Activated CD8-positive, alpha-beta T cell treated with anti-CD3 and anti-CD28 coated beads, Interleukin-2, amount 10 ng/mL, durations not matched to agents 7 days and 5 days (primary cell): Measurements from ENCODE around the gene MEGF6. TPM values are rescaled to one million over a fixed set of nuclear protein-coding genes. Genes with fewer than 3 reads are reported as not detected.

Source experiments
- ATAC-seq: fragments of 150-1000 bp; cut with Tn5 transposase; one replicate; pipeline ENCODE4 v1.10.0; 2021; ENCODE audit warnings: moderate library complexity
- CTCF ChIA-PET: fragments of 350-600 bp; sonication (Branson Sonifier 250); formaldehyde crosslinking; loops from one replicate; lab custom pipeline; 2021; ENCODE audit warnings: antibody characterized with exemption; lab: Charles Lee
- POLR2A ChIA-PET: fragments of 350-600 bp; sonication (Branson Sonifier 250); formaldehyde crosslinking; loops from one replicate; lab custom pipeline; 2021; ENCODE audit warnings: antibody characterized with exemption; lab: Charles Lee
- DNase-seq: peaks from one replicate; pipeline ENCODE4 v3.0.0-alpha.2; 2020
- H3K27ac Mint-ChIP-seq: one replicate; pipeline ENCODE4 v1.8.0; 2021; ENCODE audit warnings: mild to moderate bottlenecking, mixed read lengths
- H3K27me3 Mint-ChIP-seq: one replicate; pipeline ENCODE4 v1.8.0; 2021; ENCODE audit warnings: low read depth, mixed read lengths
- H3K36me3 Mint-ChIP-seq: one replicate; pipeline ENCODE4 v1.8.0; 2021; ENCODE audit warnings: low read depth, mixed read lengths
- H3K4me1 Mint-ChIP-seq: one replicate; pipeline ENCODE4 v1.8.0; 2021; ENCODE audit warnings: low read depth, mixed read lengths
- H3K4me3 Mint-ChIP-seq: one replicate; pipeline ENCODE4 v1.8.0; 2021; ENCODE audit warnings: mild to moderate bottlenecking, mixed read lengths
- H3K9me3 Mint-ChIP-seq: one replicate; pipeline ENCODE4 v1.8.0; 2022; ENCODE audit warnings: mixed read lengths; ENCODE audit not compliant: insufficient read depth
- total RNA-seq, 2 experiments: library from RNA; stranded (reverse); gene quantifications; one replicate each; pipeline ENCODE4 v1.2.3, GENCODE V29; 2021

Gene MEGF6
- 1 to 10 TPM; 7.1 to 8.3 TPM for total RNA-seq

DNA sequence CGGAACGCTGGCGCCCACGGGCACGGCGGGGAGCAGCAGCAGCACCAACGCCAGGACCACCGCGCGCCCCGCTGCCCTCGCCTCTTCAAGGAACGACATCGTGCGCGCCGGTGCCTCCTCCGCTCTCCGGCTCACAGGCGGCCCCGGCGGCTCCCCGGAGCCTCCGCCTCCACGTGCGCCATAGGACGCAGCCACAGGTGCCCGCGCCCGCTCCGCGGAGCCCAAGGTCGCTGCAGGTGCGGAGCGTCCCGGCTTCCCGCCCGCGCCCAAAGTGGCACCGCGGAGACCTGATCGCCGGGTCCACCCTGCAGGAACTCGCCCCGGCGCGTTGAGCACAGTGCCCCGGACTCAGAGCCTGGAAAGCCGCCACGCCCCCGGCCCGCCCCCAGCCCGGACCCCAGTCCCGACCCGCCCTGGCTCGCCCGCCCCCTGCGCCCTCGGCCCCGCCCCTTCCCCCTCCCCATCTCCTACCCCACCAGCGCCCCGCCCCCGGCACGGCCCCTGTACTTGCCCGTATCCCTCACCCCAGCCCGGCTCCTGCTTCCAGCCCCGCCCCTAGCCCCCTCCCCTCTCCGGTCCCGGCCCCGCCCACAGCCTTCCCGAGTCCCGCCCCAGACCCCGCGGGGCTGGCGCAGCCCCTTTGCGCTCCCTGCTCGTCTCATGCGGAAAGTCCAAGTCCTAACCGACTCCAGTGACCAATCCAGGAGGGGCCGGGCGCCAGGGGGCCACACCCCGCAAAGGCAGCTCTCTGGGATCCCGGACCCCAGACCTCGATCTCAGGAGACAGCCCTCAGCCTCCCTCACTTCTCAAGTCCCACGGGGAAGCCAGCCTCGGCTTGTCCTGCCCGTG, at the start of gene MEGF6:
Gene MEGF6 (minus strand): TSS at position 339 of the 850 bp plus-strand sequence. CDS start 240 bp downstream, at position 99.
- H3K36me3 Mint-ChIP-seq, result no peaks in the 10 kb centered on the region
- peak; percentile 72 for ATAC-seq
- no peaks in the 10 kb centered on the region for H3K9me3 Mint-ChIP-seq
- ChIA-PET POLR2A (no interaction called here), CTCF (interaction anchor here (1.0 kb wide), 1 partner anchor 46 kb away, joined by 3 read pairs; no protein-coding TSS in a partner anchor)
- no peak within 1 kb of the TSS for H3K27ac Mint-ChIP-seq
- H3K27me3 Mint-ChIP-seq, result peaks cover 27% of the 10 kb centered on the region
- DNase-seq, result peak; percentile 49
- peak within 1 kb of the TSS; percentile 34 for H3K4me3 Mint-ChIP-seq
- H3K4me1 Mint-ChIP-seq, result peaks cover 2% of the 10 kb centered on the region

GRCh38 chr1:3660704-3661103, 49.4 kb upstream of the MEGF6 start:
- ATAC-seq (no peak), DNase-seq (no peak)
- no peak overlapping the region for H3K27ac Mint-ChIP-seq
- H3K36me3 Mint-ChIP-seq, result no peaks in the 10 kb centered on the region
- H3K27me3 Mint-ChIP-seq, result peaks cover 8% of the 10 kb centered on the region
- CTCF ChIA-PET, result no interaction called here
- H3K4me1 Mint-ChIP-seq, result peaks cover 12% of the 10 kb centered on the region
- POLR2A ChIA-PET, result no interaction called here
- no peaks in the 10 kb centered on the region for H3K9me3 Mint-ChIP-seq
- no peak overlapping the region for H3K4me3 Mint-ChIP-seq

DNA sequence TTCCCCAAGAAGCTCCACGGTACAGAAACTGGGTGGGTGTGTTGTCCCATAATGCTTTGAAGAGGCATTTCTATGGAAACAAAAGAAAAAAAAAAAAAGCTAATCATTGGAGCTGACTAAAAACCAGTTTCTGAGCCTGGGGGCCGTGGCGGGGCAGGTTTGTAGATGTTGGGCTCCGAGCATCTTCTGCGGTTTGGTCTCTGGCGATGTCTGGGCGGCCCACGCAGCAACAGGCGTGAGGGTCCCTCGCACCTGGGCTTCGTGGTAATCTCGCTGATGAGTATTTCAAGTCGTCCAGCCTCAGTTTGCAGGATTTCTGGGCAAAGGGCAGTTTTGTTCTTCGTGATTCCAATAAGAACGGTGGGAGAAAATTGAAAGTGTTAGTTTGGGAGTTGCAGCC, 47.8 kb upstream of the MEGF6 start:
- ChIA-PET POLR2A (interaction anchor here (0.6 kb wide), 1 partner anchor 407 kb away, joined by 4 read pairs; no protein-coding TSS in a partner anchor), CTCF (interaction anchor here (1.0 kb wide), 1 partner anchor 40 kb away, joined by 4 read pairs; no protein-coding TSS in a partner anchor)
- ATAC-seq (no peak), DNase-seq (no peak)
- Mint-ChIP-seq H3K36me3 (no peaks in the 10 kb centered on the region), H3K4me1 (peaks cover 12% of the 10 kb centered on the region), H3K27me3 (peaks cover 19% of the 10 kb centered on the region), H3K4me3 (no peak overlapping the region), H3K9me3 (no peaks in the 10 kb centered on the region), H3K27ac (no peak overlapping the region)

DNA sequence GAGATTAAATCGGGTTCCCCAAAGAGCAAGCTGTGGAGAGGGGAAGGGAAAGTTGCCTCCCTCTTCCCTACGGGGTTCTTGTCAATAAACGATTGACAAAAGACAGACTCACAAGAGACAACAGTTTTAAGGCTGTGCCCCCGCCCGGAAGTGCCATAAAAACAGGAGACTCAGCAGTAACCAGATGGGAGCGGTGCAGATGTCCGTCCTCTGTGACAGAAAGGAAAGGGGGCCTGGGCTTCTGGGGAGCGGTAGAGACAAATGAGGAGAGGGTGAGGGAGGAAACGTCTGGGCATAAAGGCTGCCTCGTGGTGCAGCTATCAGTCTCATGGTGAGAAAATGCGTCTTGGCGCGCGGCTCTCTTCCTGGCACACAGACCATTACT, 46.9 kb upstream of the MEGF6 start:
- DNase-seq (no peak), ATAC-seq (no peak)
- Mint-ChIP-seq H3K36me3 (no peaks in the 10 kb centered on the region), H3K4me1 (peaks cover 12% of the 10 kb centered on the region), H3K27ac (no peak overlapping the region), H3K9me3 (no peaks in the 10 kb centered on the region), H3K27me3 (peaks cover 28% of the 10 kb centered on the region), H3K4me3 (no peak overlapping the region)
- POLR2A ChIA-PET, result no interaction called here
- CTCF ChIA-PET, result interaction anchor here (1.0 kb wide), 1 partner anchor 39 kb away, joined by 4 read pairs; no protein-coding TSS in a partner anchor

DNA sequence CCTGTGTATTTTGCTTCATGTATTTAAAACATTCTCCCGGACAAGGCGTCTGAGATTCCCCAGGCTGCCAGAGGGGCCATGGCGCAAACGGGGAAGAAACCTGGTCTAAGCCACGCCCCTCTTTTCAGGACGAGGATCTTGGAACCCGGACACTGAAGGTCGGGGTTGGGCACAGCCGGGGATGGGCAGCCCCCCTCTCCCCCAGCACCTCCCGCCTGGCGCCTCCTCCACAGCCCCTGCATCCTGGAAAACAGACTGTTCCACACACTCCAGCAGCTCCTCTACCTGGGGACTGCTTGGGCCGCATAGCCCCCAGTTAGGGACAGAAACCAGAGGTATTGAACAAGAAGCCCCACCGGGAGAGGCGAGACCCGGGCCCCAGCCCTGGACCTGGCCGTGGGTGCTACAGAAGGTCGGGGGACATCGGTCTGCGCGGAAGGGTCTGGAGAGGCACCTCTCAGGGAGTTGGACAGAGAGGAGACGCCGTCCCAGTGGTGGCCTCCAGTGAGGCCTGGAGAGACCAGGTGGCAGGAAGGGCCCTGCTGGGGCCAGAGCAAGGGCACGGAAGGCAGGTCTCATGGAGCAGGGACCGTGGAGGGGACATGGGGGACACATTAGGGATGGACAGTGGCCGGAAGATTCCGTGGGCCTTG, 46.4 kb upstream of the MEGF6 start:
- POLR2A ChIA-PET, result no interaction called here

GRCh38 chr1:3657096-3657475, 45.8 kb upstream of the MEGF6 start:
- no peak for ATAC-seq
- Mint-ChIP-seq H3K27me3 (peaks cover 28% of the 10 kb centered on the region), H3K9me3 (no peaks in the 10 kb centered on the region), H3K4me1 (peaks cover 12% of the 10 kb centered on the region), H3K4me3 (no peak overlapping the region), H3K27ac (no peak overlapping the region), H3K36me3 (no peaks in the 10 kb centered on the region)
- ChIA-PET POLR2A (no interaction called here), CTCF (no interaction called here)
- no peak for DNase-seq

More for the DNA sequence above, 46.4 kb upstream of the MEGF6 start:
- Mint-ChIP-seq H3K27ac (no peak overlapping the region), H3K4me3 (no peak overlapping the region), H3K27me3 (peaks cover 28% of the 10 kb centered on the region), H3K4me1 (peaks cover 12% of the 10 kb centered on the region), H3K9me3 (no peaks in the 10 kb centered on the region), H3K36me3 (no peaks in the 10 kb centered on the region)
- ATAC-seq, result no peak
- CTCF ChIA-PET, result interaction anchor here (1.0 kb wide), 1 partner anchor 39 kb away, joined by 4 read pairs; no protein-coding TSS in a partner anchor
- DNase-seq, result no peak

GRCh38 chr1:3656450-3657095, 45.3 kb upstream of the MEGF6 start:
- ChIA-PET CTCF (no interaction called here), POLR2A (no interaction called here)
- H3K36me3 Mint-ChIP-seq, result no peaks in the 10 kb centered on the region
- ATAC-seq, result no peak
- no peak overlapping the region for H3K27ac Mint-ChIP-seq
- peak; percentile 31 for DNase-seq
- no peaks in the 10 kb centered on the region for H3K9me3 Mint-ChIP-seq
- peaks cover 28% of the 10 kb centered on the region for H3K27me3 Mint-ChIP-seq
- H3K4me1 Mint-ChIP-seq, result peaks cover 12% of the 10 kb centered on the region
- H3K4me3 Mint-ChIP-seq, result no peak overlapping the region

- Mint-ChIP-seq H3K9me3 (no peaks in the 10 kb centered on the region), H3K27ac (no peak overlapping the region), H3K27me3 (peaks cover 39% of the 10 kb centered on the region), H3K4me1 (peaks cover 14% of the 10 kb centered on the region), H3K4me3 (no peak overlapping the region), H3K36me3 (no peaks in the 10 kb centered on the region)
- no peak for DNase-seq
- ATAC-seq, result no peak
- POLR2A ChIA-PET, result no interaction called here
- CTCF ChIA-PET, result interaction anchor here (1.1 kb wide), 1 partner anchor 32 kb away, joined by 3 read pairs; no protein-coding TSS in a partner anchor
Measured at GRCh38 chr1:3654549-3655281, 43.4 kb upstream of the MEGF6 start.

DNA sequence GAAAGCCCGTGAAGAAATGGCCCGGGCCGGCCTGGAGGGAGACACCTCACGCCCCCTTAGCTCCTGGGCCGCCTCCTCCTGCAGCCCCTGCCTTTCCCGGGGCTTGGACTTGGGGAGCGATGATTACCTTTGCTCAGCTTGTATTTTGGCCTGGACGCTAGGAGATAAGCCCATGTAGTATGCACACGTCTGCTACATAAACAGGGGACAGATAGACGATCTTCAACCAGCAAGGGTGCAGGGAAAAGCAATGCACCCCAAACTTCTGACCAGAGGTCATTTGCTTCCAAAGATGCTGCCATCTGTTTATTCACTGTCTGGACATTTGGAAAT, 41.9 kb upstream of the MEGF6 start:
- Mint-ChIP-seq H3K4me3 (no peak overlapping the region), H3K27me3 (peaks cover 34% of the 10 kb centered on the region), H3K27ac (no peak overlapping the region), H3K36me3 (peaks cover 2% of the 10 kb centered on the region), H3K9me3 (no peaks in the 10 kb centered on the region), H3K4me1 (peaks cover 24% of the 10 kb centered on the region)
- DNase-seq, result no peak
- ChIA-PET CTCF (interaction anchor here (1.1 kb wide), 1 partner anchor 30 kb away, joined by 3 read pairs; no protein-coding TSS in a partner anchor), POLR2A (interaction anchor here (0.6 kb wide), 1 partner anchor 75 kb away, joined by 3 read pairs; no protein-coding TSS in a partner anchor)
- ATAC-seq, result no peak

GRCh38 chr1:3652548-3653285, 41.4 kb upstream of the MEGF6 start:
- ChIA-PET CTCF (no interaction called here), POLR2A (no interaction called here)
- Mint-ChIP-seq H3K4me1 (peaks cover 29% of the 10 kb centered on the region), H3K4me3 (no peak overlapping the region), H3K27ac (no peak overlapping the region), H3K27me3 (peaks cover 33% of the 10 kb centered on the region), H3K9me3 (no peaks in the 10 kb centered on the region), H3K36me3 (peaks cover 2% of the 10 kb centered on the region)
- DNase-seq (no peak), ATAC-seq (no peak)
